GM18870 (cell line): ENCODE data around the gene NPFFR1.
"Not testable (repeated sequence)": the region's sequence is repeated elsewhere in the genome, so short reads cannot be mapped to it uniquely, and the experiment has no call there.

ENCODE experiments used
- ATAC-seq: cut with Tn5 transposase; IDR thresholded peaks from one replicate; pipeline ENCODE4 v1.9.1; 2021; ENCODE audit warnings: moderate library complexity; ENCODE audit not compliant: unreplicated experiment

The NPFFR1 gene

DNA sequence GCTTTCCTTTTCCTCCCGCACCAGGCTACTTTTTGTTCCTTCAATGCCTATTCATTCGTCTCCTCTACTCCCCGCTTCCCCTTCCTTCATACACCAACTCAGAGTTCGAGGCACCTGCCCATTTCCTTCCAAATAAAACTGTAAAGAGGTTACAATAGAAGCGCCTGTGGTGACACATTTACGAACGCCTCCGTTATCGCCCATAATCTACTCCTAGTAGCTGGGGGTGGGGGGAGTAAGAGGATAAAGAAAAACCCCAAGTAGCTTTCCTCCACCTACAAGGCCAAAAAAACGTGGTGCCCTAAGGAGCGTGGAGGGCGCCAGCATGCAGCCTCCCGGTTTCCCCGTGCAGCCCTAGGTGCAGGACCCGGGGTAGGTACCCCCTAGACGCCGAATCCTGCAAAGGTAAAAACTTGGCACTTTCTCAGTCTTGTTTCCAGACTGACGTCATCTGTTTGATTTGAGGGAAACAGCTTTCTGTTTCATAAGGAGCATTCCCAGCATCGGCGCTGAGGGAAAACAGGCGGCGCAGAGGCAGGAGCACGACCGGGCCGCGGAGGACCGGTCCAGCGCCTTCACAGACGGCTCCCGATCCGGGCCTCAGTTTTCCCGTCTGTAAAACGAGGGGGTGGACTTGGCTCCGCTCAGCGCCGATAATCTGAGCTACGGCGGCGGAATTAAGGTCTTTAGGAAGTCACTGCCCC is 51.5 kb downstream of the NPFFR1 start:
- ATAC-seq, result no peak

DNA sequence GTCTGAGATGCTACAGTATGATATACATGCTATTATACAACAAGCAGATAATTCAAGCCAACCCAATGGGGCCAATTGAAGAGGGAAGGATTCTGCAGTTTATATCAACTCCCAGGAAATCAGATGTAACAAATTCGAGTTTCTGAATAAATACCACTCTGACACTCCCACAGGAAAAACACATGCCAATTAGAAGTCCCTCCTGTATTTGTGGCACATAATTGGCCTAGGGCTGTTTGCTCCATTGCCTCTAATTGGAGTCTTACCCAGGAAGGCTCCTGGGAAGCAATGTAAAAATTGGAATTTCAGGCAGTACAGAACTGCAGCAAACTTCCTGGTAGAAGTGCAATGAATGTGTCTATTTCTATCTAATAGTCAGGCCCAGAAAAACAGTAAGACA is 55.3 kb downstream of the NPFFR1 start:
- no peak for ATAC-seq

DNA sequence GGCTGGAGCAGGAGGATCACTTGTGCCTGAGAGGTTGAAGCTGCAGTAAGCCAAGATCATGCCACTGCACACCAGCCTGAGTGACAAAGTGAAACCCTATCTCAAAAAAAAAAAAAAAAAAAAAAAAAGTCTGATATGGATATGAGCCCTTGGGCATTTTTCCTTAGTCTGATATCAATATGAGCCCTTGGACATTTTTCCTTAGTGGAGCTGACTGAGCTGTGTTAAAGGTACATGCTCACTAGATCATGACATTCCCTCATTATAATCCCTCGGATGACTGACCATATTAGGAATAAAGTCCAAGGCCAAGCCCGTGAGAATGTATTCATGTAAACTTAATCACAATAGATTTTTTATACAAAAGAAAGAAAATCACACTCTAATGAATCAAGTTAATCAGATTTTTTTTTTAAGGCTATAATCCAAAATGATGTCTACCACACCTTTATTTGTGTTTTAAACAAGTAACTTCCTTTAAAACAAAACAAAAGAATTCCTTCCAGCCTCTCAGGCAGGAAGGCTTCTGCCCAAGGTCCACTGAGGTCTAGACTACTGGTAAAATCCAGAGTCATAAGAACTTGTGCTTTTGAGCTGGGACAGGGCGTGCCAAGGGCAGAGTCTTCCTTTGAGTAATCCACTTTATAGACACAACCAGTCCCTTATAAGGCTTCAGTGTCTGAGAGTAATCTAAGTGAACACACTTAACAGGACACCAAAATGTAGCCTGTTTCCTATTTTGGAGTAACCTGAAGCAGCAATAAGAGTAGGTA is 56.1 kb downstream of the NPFFR1 start:
- ATAC-seq, result no peak

DNA sequence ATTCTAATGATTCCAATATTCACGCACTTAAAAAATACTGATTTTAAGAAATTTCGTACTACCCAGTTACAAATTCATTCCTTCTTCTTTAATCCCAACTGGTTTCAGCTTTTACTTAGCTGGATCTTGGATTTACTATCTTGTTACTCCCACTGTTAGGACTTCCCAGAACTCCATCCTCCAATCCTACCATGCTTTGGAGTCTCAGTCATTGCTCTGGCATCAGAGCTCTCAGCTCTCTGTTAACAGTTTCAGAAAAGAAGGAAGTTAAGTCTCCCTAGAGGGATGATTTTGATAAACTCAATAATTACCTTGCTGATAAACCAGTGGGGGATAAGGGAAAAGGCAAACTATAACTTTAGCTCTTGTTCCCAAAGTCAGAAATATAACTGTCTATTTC is 60.1 kb downstream of the NPFFR1 start:
- no peak for ATAC-seq

DNA sequence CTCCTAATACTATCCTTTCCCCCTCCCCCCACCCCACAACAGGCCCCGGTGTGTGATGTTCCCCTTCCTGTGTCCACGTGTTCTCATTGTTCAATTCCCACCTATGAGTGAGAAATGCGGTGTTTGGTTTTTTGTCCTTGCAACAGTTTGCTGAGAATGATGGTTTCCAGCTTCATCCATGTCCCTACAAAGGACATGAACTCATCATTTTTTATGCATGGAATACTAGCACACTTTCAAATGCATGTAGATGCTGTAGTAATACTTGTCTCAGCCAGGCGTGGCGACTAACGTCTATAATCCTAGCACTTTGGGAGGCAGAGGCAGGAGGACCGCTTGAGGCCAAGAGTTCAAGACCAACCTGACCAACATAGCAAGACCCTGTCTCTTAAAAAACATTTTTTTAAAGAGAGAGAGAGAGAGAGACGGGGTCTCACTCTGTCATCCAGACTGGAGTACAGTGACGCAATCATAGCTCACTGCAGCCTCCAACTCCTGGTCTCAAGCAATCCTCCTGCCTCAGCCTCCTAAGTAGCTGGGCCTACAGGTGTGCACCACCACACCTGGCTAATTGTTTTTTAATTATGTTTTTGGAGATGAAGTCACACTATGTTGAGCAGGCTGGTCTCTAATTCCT is 60.9 kb downstream of the NPFFR1 start:
- not testable (repeated sequence) for ATAC-seq

DNA sequence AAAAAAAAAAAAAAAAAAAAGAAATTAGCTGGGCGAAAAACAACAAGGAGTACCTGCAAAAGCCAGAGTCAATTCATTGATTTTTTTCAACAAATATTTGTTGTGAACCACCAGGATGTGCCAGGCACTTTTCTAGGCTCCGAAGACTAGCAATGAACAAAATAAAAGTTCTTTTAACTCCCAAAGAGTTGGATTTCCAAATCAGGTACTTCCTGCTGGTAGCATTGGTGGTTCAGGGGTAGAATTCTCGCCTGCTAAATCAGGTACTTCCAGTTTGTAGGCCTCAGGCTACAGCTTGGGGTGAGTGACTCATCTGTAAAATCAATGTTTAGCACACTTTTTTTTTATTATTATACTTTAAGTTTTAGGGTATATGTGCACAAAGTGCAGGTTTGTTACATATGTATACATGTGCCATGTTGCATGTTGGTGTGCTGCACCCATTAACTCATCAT is 61.4 kb downstream of the NPFFR1 start:
- no peak for ATAC-seq

DNA sequence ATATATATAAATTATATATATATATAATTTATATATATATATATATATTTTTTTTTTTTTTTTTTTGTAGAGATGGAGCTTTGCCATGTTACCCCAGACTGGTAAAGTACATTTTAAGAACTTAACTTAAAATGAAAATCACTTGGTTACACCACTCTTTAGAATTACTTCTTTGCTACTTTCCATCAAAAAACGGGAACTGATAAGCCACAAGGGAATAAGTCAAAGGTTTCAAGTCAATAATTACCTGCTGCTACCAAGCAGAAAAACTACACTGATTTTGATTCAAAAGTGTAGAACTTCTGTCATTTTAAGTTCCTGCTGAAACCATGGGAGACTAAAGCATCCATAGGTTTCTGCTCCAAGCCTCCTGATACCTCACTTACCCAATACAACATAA is 62.8 kb downstream of the NPFFR1 start:
- ATAC-seq, result no peak

DNA sequence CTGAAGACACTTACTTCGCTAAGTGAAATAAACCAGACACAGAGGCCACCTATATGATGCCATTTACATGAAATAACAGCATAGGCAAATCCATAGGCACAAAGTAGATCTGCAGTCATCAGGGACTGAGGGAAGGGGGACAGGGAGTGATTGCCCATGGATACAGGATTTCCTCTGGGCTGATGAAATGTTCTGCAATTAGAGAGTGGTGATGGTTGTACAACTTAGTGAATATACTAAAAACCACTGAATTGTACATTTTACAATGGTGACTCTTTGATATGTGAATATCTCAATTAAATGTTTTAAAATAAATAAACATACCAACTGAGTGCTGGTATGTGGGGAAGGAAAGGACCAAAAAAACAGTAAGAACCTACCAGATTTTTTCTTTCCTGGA is 70.9 kb downstream of the NPFFR1 start:
- no peak for ATAC-seq

DNA sequence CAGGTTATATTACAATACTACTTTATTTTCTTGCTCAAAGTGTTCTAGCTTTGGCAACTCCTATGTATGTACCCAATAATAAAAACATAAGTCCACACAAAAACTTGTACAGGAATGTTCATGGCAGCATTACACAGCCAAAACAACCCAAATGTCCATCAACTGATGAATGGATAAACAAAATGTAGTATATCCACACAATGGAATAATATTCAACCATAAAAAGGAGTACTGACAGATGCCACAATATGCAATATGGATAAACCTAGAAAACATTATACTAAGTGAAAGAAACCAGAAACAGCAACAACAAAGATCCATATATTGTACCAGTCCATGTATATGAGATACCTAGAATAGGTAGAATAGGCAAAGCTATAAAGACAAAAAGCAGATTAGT is 71.5 kb downstream of the NPFFR1 start:
- no peak for ATAC-seq

DNA sequence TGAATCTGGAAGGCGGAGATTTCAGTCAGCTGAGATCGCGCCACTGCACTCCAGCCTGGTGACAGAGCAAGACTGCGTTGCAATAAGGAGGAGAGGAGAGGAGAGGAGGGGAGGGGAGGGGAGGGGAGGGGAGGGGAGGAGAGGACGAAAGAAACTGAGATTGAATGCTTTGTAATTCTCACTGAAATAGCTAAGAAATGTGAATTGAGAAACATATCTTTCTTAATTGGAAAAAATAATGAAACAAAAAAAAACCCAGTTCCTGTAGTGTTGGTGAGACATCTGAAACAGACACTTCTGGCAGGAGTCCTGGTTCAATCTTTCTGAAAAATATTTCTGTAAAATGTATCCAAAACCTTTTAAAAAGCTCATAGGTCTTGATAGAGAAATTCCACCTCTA is 77.0 kb downstream of the NPFFR1 start:
- no peak for ATAC-seq

DNA sequence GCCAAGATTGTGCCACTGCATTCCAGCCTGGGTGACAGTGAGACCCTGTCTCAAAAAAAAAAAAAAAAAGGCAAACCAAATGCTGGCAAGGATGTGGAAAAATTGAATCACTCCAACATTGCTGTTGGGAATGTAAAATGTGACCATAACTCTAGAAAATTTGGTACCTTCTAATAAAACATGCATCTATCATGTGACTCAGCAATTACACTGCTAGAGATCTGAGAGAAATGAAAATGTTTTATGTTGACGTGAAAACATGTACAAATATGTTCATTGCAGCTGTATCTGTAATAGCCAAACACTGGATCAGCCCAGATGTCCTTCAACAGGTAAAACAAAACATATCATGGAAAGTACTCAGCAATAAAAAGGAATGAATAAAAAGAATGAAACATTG is 82.7 kb downstream of the NPFFR1 start:
- no peak for ATAC-seq

DNA sequence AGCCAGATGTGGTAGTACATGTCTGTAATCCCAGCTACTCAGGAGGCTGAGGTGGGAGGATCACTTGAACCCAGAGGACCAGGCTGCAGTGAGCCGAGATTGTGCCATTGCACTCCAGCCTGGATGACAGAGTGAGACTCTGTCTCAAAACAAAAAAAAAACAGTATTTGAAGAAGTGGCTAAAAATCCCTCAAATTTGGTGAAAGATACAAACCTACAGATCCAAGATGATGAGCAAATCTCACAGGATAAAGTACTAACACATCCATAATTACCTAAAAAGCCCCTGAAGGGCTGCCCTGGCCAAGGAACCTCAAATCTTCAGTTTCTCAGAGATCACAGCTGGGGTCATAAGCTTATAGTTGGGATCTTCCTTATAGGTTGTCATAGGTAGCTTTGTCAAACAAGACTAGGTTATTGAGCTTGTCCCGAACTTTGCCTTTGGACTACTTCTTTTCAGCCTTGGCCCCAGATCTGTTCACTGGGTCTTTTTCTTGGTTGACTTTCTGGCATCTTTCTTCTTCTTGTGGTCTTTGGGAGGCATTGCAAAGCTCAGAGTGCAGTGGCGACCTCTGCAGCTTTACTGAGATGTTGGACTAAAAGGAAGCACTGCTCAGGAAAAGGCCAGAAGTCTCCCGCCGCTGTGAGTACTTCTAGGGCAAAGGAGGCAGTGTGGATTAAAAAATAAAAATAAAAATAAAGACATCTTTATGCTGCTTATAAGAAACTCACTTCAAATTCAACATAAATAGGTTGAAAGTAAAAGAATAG is 84.9 kb downstream of the NPFFR1 start:
- no peak for ATAC-seq
